SU-DHL-6 (cell line): ENCODE measurements around the gene MARCHF3.

ENCODE experiments used
- H2AFZ ChIP-seq: fragments of 200-600 bp; sonication (generic); 2 replicates; pipeline ENCODE4 v1.6.1; 2014; ENCODE audit warnings: low read depth, mild to moderate bottlenecking, moderate library complexity, mixed read lengths, antibody characterized with exemption, low read length; ENCODE audit not compliant: severe bottlenecking
- H3F3A ChIP-seq: fragments of 200-600 bp; shearing (Covaris generic); 2 replicates; pipeline ENCODE4 v1.6.0; 2016; ENCODE audit warnings: antibody characterized with exemption, mild to moderate bottlenecking; ENCODE audit not compliant: insufficient read depth
- H3K27ac ChIP-seq: fragments of 200-600 bp; sonication (generic); 2 replicates; pipeline ENCODE4 v1.5.1; 2016; ENCODE audit warnings: low read depth, mild to moderate bottlenecking, low read length, moderate library complexity, mixed read lengths
- H3K27me3 ChIP-seq: fragments of 200-600 bp; sonication (generic), shearing (Covaris generic); 2 replicates; pipeline ENCODE4 v1.6.0; 2014; ENCODE audit warnings: mild to moderate bottlenecking, low read length
- H3K36me3 ChIP-seq: fragments of 200-600 bp; sonication (generic); 2 replicates; pipeline ENCODE4 v1.6.1; 2014; ENCODE audit warnings: mild to moderate bottlenecking, low read length, mixed read lengths
- H3K4me2 ChIP-seq: fragments of 300-600, 200-600 bp; shearing (Covaris generic), sonication (generic); 2 replicates; pipeline ENCODE4 v1.6.0; 2014; ENCODE audit warnings: low read length, low read depth, mild to moderate bottlenecking; ENCODE audit not compliant: poor library complexity, severe bottlenecking
- H3K4me3 ChIP-seq: fragments of 200-600 bp; sonication (generic); 2 replicates; pipeline ENCODE4 v1.5.1; 2014; ENCODE audit warnings: antibody characterized with exemption, low read length, mild to moderate bottlenecking, mixed read lengths; ENCODE audit not compliant: insufficient read depth, poor library complexity, severe bottlenecking
- H3K79me2 ChIP-seq: fragments of 200-600 bp; sonication (generic); 2 replicates; pipeline ENCODE4 v1.6.1; 2014; ENCODE audit warnings: mild to moderate bottlenecking, low read length, moderate library complexity; ENCODE audit not compliant: insufficient read depth
- H3K9ac ChIP-seq: fragments of 200-600 bp; sonication (generic); 2 replicates; pipeline ENCODE4 v1.7.0; 2014; ENCODE audit warnings: mild to moderate bottlenecking, low read length
- H3K9me2 ChIP-seq: fragments of 200-600 bp; sonication (generic); replicated peaks from 2 replicates; pipeline ENCODE4 v1.6.1; 2014; ENCODE audit warnings: low read length; ENCODE audit not compliant: insufficient read depth
- H3K9me3 ChIP-seq: fragments of 200-600 bp; sonication (generic); 2 replicates; pipeline ENCODE4 v1.6.1; 2014; ENCODE audit warnings: low read length, mixed read lengths; ENCODE audit not compliant: insufficient read depth
- H4K20me1 ChIP-seq: fragments of 200-600 bp; sonication (generic); 2 replicates; pipeline ENCODE4 v1.6.1; 2014; ENCODE audit warnings: low read depth, mild to moderate bottlenecking, antibody characterized with exemption, low read length, moderate library complexity, mixed read lengths
- CTCF ChIP-seq: fragments of 200-600 bp; sonication (generic); IDR thresholded peaks from one replicate; pipeline ENCODE4 v1.5.1; 2017; ENCODE audit warnings: antibody characterized with exemption, mild to moderate bottlenecking, low read length, moderate library complexity; ENCODE audit not compliant: insufficient read depth, poor library complexity, severe bottlenecking
- EZH2phosphoT487 ChIP-seq: fragments of 200-600 bp; sonication (generic), shearing (Covaris generic); conservative IDR thresholded peaks from 2 replicates; pipeline ENCODE4 v1.6.1; 2018; ENCODE audit warnings: mild to moderate bottlenecking, antibody characterized with exemption, low read length, moderate library complexity, mixed read lengths

Gene MARCHF3

GRCh38 chr5:126848253-126848652 is 182.1 kb downstream of the MARCHF3 start:
- Histone ChIP-seq H3K4me2 (no peak overlapping the region), H3K4me3 (no peak overlapping the region), H3K79me2 (no peaks in the 10 kb centered on the region), H4K20me1 (no peaks in the 10 kb centered on the region), H3K27ac (no peak overlapping the region), H3K9me3 (no peaks in the 10 kb centered on the region), H3K36me3 (no peaks in the 10 kb centered on the region), H3K27me3 (no peaks in the 10 kb centered on the region), H3K9me2 (no peaks in the 10 kb centered on the region), H2AFZ (no peak overlapping the region), H3F3A (peaks cover 8% of the 10 kb centered on the region), H3K9ac (no peak overlapping the region)
- TF ChIP-seq CTCF (no peak), EZH2phosphoT487 (no peak)

GRCh38 chr5:126847826-126848251 is 182.5 kb downstream of the MARCHF3 start:
- no peak overlapping the region for H2AFZ ChIP-seq
- H3K27ac ChIP-seq = no peak overlapping the region
- no peak overlapping the region for H3K4me3 ChIP-seq
- H4K20me1 ChIP-seq = no peaks in the 10 kb centered on the region
- H3K79me2 ChIP-seq = no peaks in the 10 kb centered on the region
- H3K9me3 ChIP-seq = no peaks in the 10 kb centered on the region
- H3K27me3 ChIP-seq = no peaks in the 10 kb centered on the region
- H3K4me2 ChIP-seq = no peak overlapping the region
- H3K9me2 ChIP-seq = no peaks in the 10 kb centered on the region
- no peak overlapping the region for H3K9ac ChIP-seq
- H3F3A ChIP-seq = peaks cover 8% of the 10 kb centered on the region
- TF ChIP-seq CTCF (no peak), EZH2phosphoT487 (no peak)
- H3K36me3 ChIP-seq = no peaks in the 10 kb centered on the region

DNA sequence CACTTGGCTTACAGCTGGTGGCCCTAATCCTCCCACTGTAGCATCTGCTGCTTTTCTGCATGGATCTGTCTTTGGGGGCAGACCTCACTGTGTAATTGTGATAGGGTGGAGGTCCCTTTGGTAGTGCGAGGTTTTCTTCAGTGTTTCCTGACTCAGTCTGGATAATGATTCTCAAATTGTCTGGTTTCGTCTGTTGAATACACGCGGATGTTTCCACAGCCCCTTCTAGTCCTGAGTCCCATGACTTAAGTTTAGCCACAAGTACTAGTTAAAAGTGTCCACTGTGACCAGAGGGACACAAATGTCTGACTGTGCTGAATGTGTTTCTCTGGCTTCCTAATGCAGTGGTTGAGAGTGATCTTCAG is 182.9 kb downstream of the MARCHF3 start:
- H3K27me3 ChIP-seq = no peaks in the 10 kb centered on the region
- no peaks in the 10 kb centered on the region for H3K36me3 ChIP-seq
- no peaks in the 10 kb centered on the region for H3K9me3 ChIP-seq
- no peak overlapping the region for H3K9ac ChIP-seq
- no peak overlapping the region for H3K4me2 ChIP-seq
- H3K79me2 ChIP-seq = no peaks in the 10 kb centered on the region
- H3K27ac ChIP-seq = no peak overlapping the region
- no peak overlapping the region for H3K4me3 ChIP-seq
- no peak overlapping the region for H2AFZ ChIP-seq
- no peak for TF ChIP-seq EZH2phosphoT487
- no peak for TF ChIP-seq CTCF
- H3F3A ChIP-seq = peaks cover 8% of the 10 kb centered on the region
- no peaks in the 10 kb centered on the region for H3K9me2 ChIP-seq
- H4K20me1 ChIP-seq = no peaks in the 10 kb centered on the region
